Spinal cord (tissue), 10 donors: ENCODE results near the gene DNAJB7. TPM values are rescaled to one million over a fixed set of nuclear protein-coding genes. Genes with fewer than 3 reads are reported as not detected.
"Not testable (repeated sequence)": the region's sequence is repeated elsewhere in the genome, so short reads cannot be mapped to it uniquely, and the experiment has no call there.

ENCODE experiments used
- DNase-seq, 6 donors: peaks; one replicate each; pipeline versions ENCODE4 v3.0.0 to v3.0.0-alpha.2; 2013 to 2015; ENCODE audit warnings: low spot score in 6 of 6, low read depth in 4 of 6
- H3K27ac ChIP-seq: one replicate; pipeline ENCODE4 v1.5.1; 2013; ENCODE audit warnings: low read depth, low read length, control low read depth
- H3K27me3 ChIP-seq: one replicate; pipeline ENCODE4 v1.6.1; 2013; ENCODE audit warnings: low read length; ENCODE audit not compliant: control insufficient read depth, insufficient read depth
- H3K36me3 ChIP-seq: one replicate; pipeline ENCODE4 v1.6.1; 2013; ENCODE audit warnings: low read length; ENCODE audit not compliant: control insufficient read depth, insufficient read depth
- H3K4me1 ChIP-seq: one replicate; pipeline ENCODE4 v1.6.1; 2013; ENCODE audit warnings: low read length; ENCODE audit not compliant: control insufficient read depth, insufficient read depth
- H3K4me3 ChIP-seq: one replicate; pipeline ENCODE4 v1.5.1; 2013; ENCODE audit warnings: low read depth, low read length, control low read depth
- H3K9me3 ChIP-seq: one replicate; pipeline ENCODE4 v1.6.1; 2013; ENCODE audit warnings: low read length; ENCODE audit not compliant: control insufficient read depth, insufficient read depth
- WGBS: methylation state at CpG from one replicate; pipeline ENCODE4 v1.1.5; 2013; ENCODE audit warnings: missing lambda C conversion rate; ENCODE audit not compliant: insufficient coverage; 5-methylcytosine and 5-hydroxymethylcytosine counted together
- polyA plus RNA-seq, 2 donors: library from polyadenylated mRNA; unstranded; fragments of 120-200 nt; gene quantifications; one replicate each; pipeline ENCODE4 v1.2.1, GENCODE V29; 2013; ENCODE audit not compliant: insufficient read length in 2 of 2
- total RNA-seq, 2 donors: library from RNA; depleted of rRNA in 1 of 2; stranded (reverse); fragments of 120-200 nt in 1 of 2; fragments of >200 nt in 1 of 2; gene quantifications; one replicate each; pipeline versions ENCODE4 v1.2.3 to v1.2.4, GENCODE V29; 2013 to 2014
- donor health status: healthy.

Gene DNAJB7
- total and polyA plus RNA-seq, 4 donors = 0.97 to 1.2 TPM; not detected in 2

- no peak for DNase-seq
- peaks cover 5% of the 10 kb centered on the region for H3K36me3 ChIP-seq
These were observed 13.2 kb upstream of the DNAJB7 start for GRCh38 chr22:40875111-40875510.

GRCh38 chr22:40874016-40874415 is 12.1 kb upstream of the DNAJB7 start:
- Histone ChIP-seq H3K27ac (no peak overlapping the region), H3K9me3 (no peaks in the 10 kb centered on the region), H3K4me1 (no peaks in the 10 kb centered on the region), H3K4me3 (no peak overlapping the region), H3K36me3 (peaks cover 5% of the 10 kb centered on the region), H3K27me3 (no peaks in the 10 kb centered on the region)
- no peak for DNase-seq
- WGBS = no CpG with 5 or more reads among the region's 3 CpGs

More at GRCh38 chr22:40875111-40875510, 13.2 kb upstream of the DNAJB7 start:
- H3K4me3 ChIP-seq = no peak overlapping the region
- no CpG with 5 or more reads among the region's 3 CpGs for WGBS
- H3K4me1 ChIP-seq = no peaks in the 10 kb centered on the region
- H3K27me3 ChIP-seq = no peaks in the 10 kb centered on the region
- H3K27ac ChIP-seq = no peak overlapping the region
- no peaks in the 10 kb centered on the region for H3K9me3 ChIP-seq

- H3K27ac ChIP-seq, H3K27me3 ChIP-seq, H3K9me3 ChIP-seq, H3K4me3 ChIP-seq, DNase-seq, H3K4me1 ChIP-seq, H3K36me3 ChIP-seq: not testable (repeated sequence)
- 97% methylated on average over 5 of the region's 6 CpGs for WGBS
These were observed 6.5 kb upstream of the DNAJB7 start for GRCh38 chr22:40868379-40868778.

- Histone ChIP-seq H3K27ac (no peak overlapping the region), H3K4me1 (no peaks in the 10 kb centered on the region), H3K27me3 (no peaks in the 10 kb centered on the region), H3K36me3 (peaks cover 3% of the 10 kb centered on the region), H3K4me3 (no peak overlapping the region), H3K9me3 (no peaks in the 10 kb centered on the region)
- DNase-seq = no peak
- WGBS = no CpG with 5 or more reads among the region's 2 CpGs
These were observed 5.2 kb upstream of the DNAJB7 start for GRCh38 chr22:40867109-40867508.

- DNase-seq = no peak
- H3K36me3 ChIP-seq = no peaks in the 10 kb centered on the region
- WGBS = 100% methylated on average over 1 of the region's 2 CpGs
- peaks cover 4% of the 10 kb centered on the region for H3K4me1 ChIP-seq
- no peak overlapping the region for H3K4me3 ChIP-seq
- H3K27ac ChIP-seq = no peak overlapping the region
- no peaks in the 10 kb centered on the region for H3K9me3 ChIP-seq
- no peaks in the 10 kb centered on the region for H3K27me3 ChIP-seq
These were observed 624 bp upstream of the DNAJB7 start for GRCh38 chr22:40862537-40862936.

GRCh38 chr22:40857309-40857855 is 4.5 kb downstream of the DNAJB7 start:
- Histone ChIP-seq H3K9me3 (no peaks in the 10 kb centered on the region), H3K27ac (peak overlapping the region; percentile 99), H3K4me1 (peaks cover 9% of the 10 kb centered on the region), H3K27me3 (no peaks in the 10 kb centered on the region), H3K4me3 (peak overlapping the region; percentile 82), H3K36me3 (no peaks in the 10 kb centered on the region)
- WGBS = 8% methylated on average over 15 of the region's 18 CpGs
- no peak for DNase-seq

- under 1% methylated on average over 61 of the region's 63 CpGs for WGBS
- peaks cover 9% of the 10 kb centered on the region for H3K4me1 ChIP-seq
These were observed 5.2 kb downstream of the DNAJB7 start, which contains the start of the genes ST13 and XPNPEP3 for GRCh38 chr22:40856513-40857308. ST13 (minus strand) TSS chr22:40856639; CDS start chr22:40856540, 99 bp downstream. XPNPEP3 (plus strand) TSS chr22:40857148; CDS start chr22:40857182, 34 bp downstream.

GRCh38 chr22:40855979-40856512 is 5.9 kb downstream of the DNAJB7 start:
- H3K4me1 ChIP-seq = peaks cover 9% of the 10 kb centered on the region
- peak overlapping the region; percentile 82 for H3K4me3 ChIP-seq
- no peaks in the 10 kb centered on the region for H3K36me3 ChIP-seq
- no peaks in the 10 kb centered on the region for H3K27me3 ChIP-seq
- no peaks in the 10 kb centered on the region for H3K9me3 ChIP-seq
- DNase-seq = peak in 4 of 6 donors; percentile 20 to 61 (median 40)
- WGBS = under 1% methylated on average over 22 of the region's 29 CpGs
- H3K27ac ChIP-seq = peak overlapping the region; percentile 99

More at GRCh38 chr22:40856513-40857308, 5.2 kb downstream of the DNAJB7 start, which contains the start of the genes ST13 and XPNPEP3:
- peak; percentile 91 to 99 (median 95) for DNase-seq
- H3K27me3 ChIP-seq = no peaks in the 10 kb centered on the region
- H3K36me3 ChIP-seq = no peaks in the 10 kb centered on the region
- H3K9me3 ChIP-seq = no peaks in the 10 kb centered on the region
- H3K4me3 ChIP-seq = peak within 1 kb of the TSS; percentile 82
- peak within 1 kb of the TSS; percentile 99 for H3K27ac ChIP-seq

GRCh38 chr22:40855071-40855978 is 6.6 kb downstream of the DNAJB7 start:
- H3K27me3 ChIP-seq = no peaks in the 10 kb centered on the region
- WGBS = 62% methylated on average over 4 of the region's 20 CpGs
- peak in 3 of 6 donors; percentile 7 to 47 (median 21) for DNase-seq
- H3K4me1 ChIP-seq = peaks cover 9% of the 10 kb centered on the region
- no peaks in the 10 kb centered on the region for H3K36me3 ChIP-seq
- H3K9me3 ChIP-seq = no peaks in the 10 kb centered on the region
- H3K27ac ChIP-seq = peak overlapping the region; percentile 99
- peak overlapping the region; percentile 82 for H3K4me3 ChIP-seq
